Heart left ventricle (tissue), 13 donors: ENCODE results near the gene TAF9B.
"Not testable (repeated sequence)": the region's sequence is repeated elsewhere in the genome, so short reads cannot be mapped to it uniquely, and the experiment has no call there.

Experiments used
- CTCF ChIP-seq, 12 donors: fragments of 200-600 bp; sonication (generic) in 4 of 12; IDR thresholded peaks; one replicate each; pipeline versions ENCODE4 v1.5.0 to v1.8.0; 2018 to 2022; ENCODE audit warnings: antibody characterized with exemption in 12 of 12, mild to moderate bottlenecking in 5 of 12
- POLR2A ChIP-seq, 2 donors: fragments of 450-650 bp; IDR thresholded peaks; one replicate each; pipeline ENCODE4 v1.6.1; 2017; ENCODE audit warnings: antibody characterized with exemption in 2 of 2, mild to moderate bottlenecking in 2 of 2, moderate library complexity in 2 of 2
- donor health status: ischemic (EF 13 %, LVEDD 7.1; RV severe dilation, severe dysfunction).
- donor health status: DM: no; HTN: yes; CAD: no.
- donor health status: DM: no; HTN: no; CAD: no.
- donor health status: ischemic (EF 25% LVEDD 6.9; RV normal size, moderate dysfunction).
- donor health status: ischemic (EF 25% LVEDD 5.7; RV mildly dilated, moderate dysfunction).
- donor health status: ischemic (EF 35%, LVEDD 5.7; RV mildly dilated, moderate dysfunction).
- donor health status: nonischemic (EF 11% LVEDD 7.7; RV severe dilation, severe dysfunction).
- donor health status: DM: yes; HTN: yes; CAD: no.
- donor health status: PGD.
- donor health status: ischemic (EF 29% LVEDD 5.4; RV normal size, mild dysfunction).
- donor health status: nonischemic (EF 23%, LVEDD 6.1; RV moderate dilation, normal function).

GRCh38 chrX:78163175-78163574 is 23.7 kb upstream of the TAF9B start:
- not testable (repeated sequence) for TF ChIP-seq CTCF, POLR2A (IDR thresholded peaks at IDR 0.05)
